SK-N-MC (cell line): ENCODE results near the gene PLEKHD1.

Experiments
- EZH2 ChIP-seq: fragments of 200-600 bp; sonication (generic); IDR thresholded peaks from one replicate; pipeline ENCODE4 v1.6.1; 2017; ENCODE audit warnings: antibody characterized with exemption
- POLR2AphosphoS5 ChIP-seq: IDR thresholded peaks from 2 replicates; pipeline ENCODE4 v1.6.1; 2012; ENCODE audit warnings: mild to moderate bottlenecking, low read depth, low read length, borderline replicate concordance

DNA sequence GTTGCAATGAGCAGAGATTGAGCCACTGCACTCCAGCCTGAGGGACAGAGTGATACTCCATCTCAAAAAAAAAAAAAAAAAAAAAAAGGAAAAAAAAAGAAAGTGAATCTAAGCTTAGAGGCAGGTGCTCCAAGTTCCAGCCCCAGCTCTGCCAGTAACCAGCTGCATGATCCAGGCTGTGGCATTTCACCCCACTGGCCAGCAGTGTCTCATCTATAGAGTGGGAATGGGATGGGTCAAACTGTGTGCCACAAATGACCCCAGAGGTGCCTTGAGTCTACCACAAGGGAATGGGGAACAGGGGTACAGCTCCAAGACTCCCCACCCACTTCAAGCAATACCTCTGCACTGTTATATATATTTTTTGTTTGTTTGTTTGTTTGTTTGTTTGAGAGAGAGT is 5.0 kb downstream of the PLEKHD1 start:
- TF ChIP-seq POLR2AphosphoS5 = no peak
- no peak for TF ChIP-seq EZH2
